GM21723 (cell line): ENCODE data around the gene SPON1.

Source experiments
- ATAC-seq: cut with Tn5 transposase; IDR thresholded peaks from one replicate; pipeline ENCODE4 v1.9.1; 2021; ENCODE audit warnings: mild to moderate bottlenecking, moderate library complexity; ENCODE audit not compliant: unreplicated experiment

SPON1 gene

GRCh38 chr11:13942971-13943381 is 19.5 kb upstream of the SPON1 start:
- no peak for ATAC-seq

GRCh38 chr11:13944016-13944415 is 18.5 kb upstream of the SPON1 start:
- ATAC-seq = no peak

GRCh38 chr11:13944911-13945425 is 17.6 kb upstream of the SPON1 start:
- no peak for ATAC-seq

- no peak for ATAC-seq
Measured at GRCh38 chr11:13947379-13947778, 15.1 kb upstream of the SPON1 start.

- ATAC-seq = no peak
Measured at GRCh38 chr11:13949876-13950275, 12.6 kb upstream of the SPON1 start.

- no peak for ATAC-seq
Measured at GRCh38 chr11:13952221-13952620, 10.3 kb upstream of the SPON1 start.

GRCh38 chr11:13952668-13953067 is 9.9 kb upstream of the SPON1 start:
- no peak for ATAC-seq

GRCh38 chr11:13954591-13954990 is 7.9 kb upstream of the SPON1 start:
- ATAC-seq = no peak

GRCh38 chr11:13955971-13956421 is 6.5 kb upstream of the SPON1 start:
- ATAC-seq = peak; percentile 49

- no peak for ATAC-seq
Measured at GRCh38 chr11:13956988-13957387, 5.5 kb upstream of the SPON1 start.

GRCh38 chr11:13958641-13959400 is 3.7 kb upstream of the SPON1 start:
- ATAC-seq = no peak

- no peak for ATAC-seq
Measured at GRCh38 chr11:13962198-13962561, 343 bp upstream of the SPON1 start.

- no peak for ATAC-seq
Measured at GRCh38 chr11:13963169-13963948, 836 bp downstream of the SPON1 start.

GRCh38 chr11:13963949-13964770 is 1.6 kb downstream of the SPON1 start:
- no peak for ATAC-seq

- no peak for ATAC-seq
Measured at GRCh38 chr11:13964771-13965074, 2.2 kb downstream of the SPON1 start.

GRCh38 chr11:13965337-13965736 is 2.8 kb downstream of the SPON1 start:
- no peak for ATAC-seq

GRCh38 chr11:13966013-13966412 is 3.5 kb downstream of the SPON1 start:
- no peak for ATAC-seq

GRCh38 chr11:13966486-13966885 is 4.0 kb downstream of the SPON1 start:
- ATAC-seq = no peak

GRCh38 chr11:13970986-13971385 is 8.5 kb downstream of the SPON1 start:
- ATAC-seq = no peak

GRCh38 chr11:13972043-13972910 is 9.8 kb downstream of the SPON1 start:
- no peak for ATAC-seq
